MM.1S (cell line): ENCODE data around the gene NKIRAS1.

Source experiments
- DNase-seq: peaks from one replicate; pipeline ENCODE4 v3.0.0-alpha.2; 2015
- H2AFZ ChIP-seq: fragments of 300-600 bp; sonication (generic); 2 replicates; pipeline ENCODE4 v1.6.0; 2016; ENCODE audit warnings: antibody characterized with exemption, low read length
- H3F3A ChIP-seq: fragments of 300-600 bp; sonication (generic); 2 replicates; pipeline ENCODE4 v1.6.1; 2016; ENCODE audit warnings: mild to moderate bottlenecking, antibody characterized with exemption, low read length, moderate library complexity, mixed read lengths; ENCODE audit not compliant: insufficient read depth
- H3K27ac ChIP-seq: fragments of 300-600 bp; sonication (generic); 2 replicates; pipeline ENCODE4 v1.5.1; 2016; ENCODE audit warnings: mild to moderate bottlenecking, low read length
- H3K27me3 ChIP-seq: fragments of 300-600 bp; sonication (generic); replicated peaks from 2 replicates; pipeline ENCODE4 v1.6.0; 2016; ENCODE audit warnings: low read length; ENCODE audit not compliant: insufficient read depth
- H3K36me3 ChIP-seq: fragments of 300-600 bp; sonication (generic); replicated peaks from 2 replicates; pipeline ENCODE4 v1.6.1; 2016; ENCODE audit warnings: mild to moderate bottlenecking, low read length, mixed read lengths; ENCODE audit not compliant: insufficient read depth
- H3K4me1 ChIP-seq: fragments of 300-600 bp; sonication (generic); 2 replicates; pipeline ENCODE4 v1.6.1; 2016; ENCODE audit warnings: low read length, mixed read lengths
- H3K4me2 ChIP-seq: fragments of 300-600 bp; sonication (generic); 2 replicates; pipeline ENCODE4 v1.6.0; 2016; ENCODE audit warnings: low read depth, low read length
- H3K4me3 ChIP-seq: fragments of 300-600 bp; sonication (generic); 2 replicates; pipeline ENCODE4 v1.5.1; 2016; ENCODE audit warnings: low read length, mixed read lengths
- H3K79me2 ChIP-seq: fragments of 300-600 bp; sonication (generic); 2 replicates; pipeline ENCODE4 v1.6.1; 2016; ENCODE audit warnings: mixed run types, low read length, mixed read lengths
- H3K9ac ChIP-seq: fragments of 300-600 bp; sonication (generic); 2 replicates; pipeline ENCODE4 v1.6.1; 2016; ENCODE audit warnings: low read length, mixed read lengths
- H3K9me2 ChIP-seq: fragments of 300-600 bp; sonication (generic); replicated peaks from 2 replicates; pipeline ENCODE4 v1.6.1; 2016; ENCODE audit warnings: mild to moderate bottlenecking, low read length, mixed read lengths; ENCODE audit not compliant: insufficient read depth
- H3K9me3 ChIP-seq: fragments of 300-600 bp; sonication (generic); replicated peaks from 2 replicates; pipeline ENCODE4 v1.6.1; 2016; ENCODE audit warnings: mild to moderate bottlenecking, low read length, mixed read lengths; ENCODE audit not compliant: insufficient read depth
- H4K20me1 ChIP-seq: fragments of 300-600 bp; sonication (generic); 2 replicates; pipeline ENCODE4 v1.6.1; 2016; ENCODE audit warnings: mild to moderate bottlenecking, low read length, moderate library complexity, mixed read lengths; ENCODE audit not compliant: insufficient read depth
- CTCF ChIP-seq: fragments of 300-600 bp; sonication (generic); IDR thresholded peaks from 2 replicates; pipeline ENCODE4 v1.5.1; 2016; ENCODE audit warnings: antibody characterized with exemption, low read length, mixed read lengths
- EZH2 ChIP-seq: fragments of 300-600 bp; sonication (generic); optimal IDR thresholded peaks from 2 replicates; pipeline ENCODE3; 2017; ENCODE audit warnings: low read depth, mild to moderate bottlenecking, antibody characterized with exemption, low read length, mixed read lengths
- EZH2phosphoT487 ChIP-seq: fragments of 300-600 bp; sonication (generic); IDR thresholded peaks from 2 replicates; pipeline ENCODE4 v1.6.1; 2018; ENCODE audit warnings: antibody characterized with exemption, low read length

NKIRAS1 gene

GRCh38 chr3:23900744-23901143 is 16.0 kb downstream of the NKIRAS1 start:
- Histone ChIP-seq H3K9me3 (no peaks in the 10 kb centered on the region), H4K20me1 (no peaks in the 10 kb centered on the region), H3F3A (no peaks in the 10 kb centered on the region), H3K9ac (no peak overlapping the region), H3K36me3 (no peaks in the 10 kb centered on the region), H3K4me3 (no peak overlapping the region), H2AFZ (no peak overlapping the region), H3K4me1 (no peaks in the 10 kb centered on the region), H3K79me2 (no peaks in the 10 kb centered on the region), H3K27me3 (no peaks in the 10 kb centered on the region), H3K27ac (no peak overlapping the region), H3K4me2 (no peak overlapping the region), H3K9me2 (no peaks in the 10 kb centered on the region)
- TF ChIP-seq EZH2 (no peak), EZH2phosphoT487 (no peak), CTCF (no peak)
- DNase-seq: no peak

GRCh38 chr3:23895181-23895580 is 21.6 kb downstream of the NKIRAS1 start:
- no peaks in the 10 kb centered on the region for H3K9me2 ChIP-seq
- H3K27me3 ChIP-seq: no peaks in the 10 kb centered on the region
- H3K9me3 ChIP-seq: no peaks in the 10 kb centered on the region
- no peak overlapping the region for H2AFZ ChIP-seq
- no peaks in the 10 kb centered on the region for H3F3A ChIP-seq
- H4K20me1 ChIP-seq: no peaks in the 10 kb centered on the region
- no peak overlapping the region for H3K9ac ChIP-seq
- no peak overlapping the region for H3K27ac ChIP-seq
- no peak for TF ChIP-seq EZH2phosphoT487
- TF ChIP-seq CTCF: no peak
- TF ChIP-seq EZH2: no peak
- H3K4me2 ChIP-seq: no peak overlapping the region
- H3K36me3 ChIP-seq: peaks cover 14% of the 10 kb centered on the region; the same call in 1 of the 2 replicates
- peaks cover 12% of the 10 kb centered on the region; the same call in 1 of the 2 replicates for H3K79me2 ChIP-seq
- H3K4me3 ChIP-seq: no peak overlapping the region
- no peak for DNase-seq
- H3K4me1 ChIP-seq: no peaks in the 10 kb centered on the region

GRCh38 chr3:23894254-23895061 is 22.3 kb downstream of the NKIRAS1 start:
- Histone ChIP-seq H3K79me2 (peaks cover 17% of the 10 kb centered on the region), H4K20me1 (no peaks in the 10 kb centered on the region), H3K27ac (no peak overlapping the region), H3K9ac (no peak overlapping the region), H3K4me1 (no peaks in the 10 kb centered on the region), H3K4me2 (no peak overlapping the region), H3K9me2 (no peaks in the 10 kb centered on the region), H3K4me3 (no peak overlapping the region), H2AFZ (no peak overlapping the region), H3K36me3 (peaks cover 14% of the 10 kb centered on the region; the same call in 1 of the 2 replicates), H3K9me3 (no peaks in the 10 kb centered on the region), H3F3A (no peaks in the 10 kb centered on the region), H3K27me3 (no peaks in the 10 kb centered on the region)
- no peak for DNase-seq
- TF ChIP-seq CTCF (no peak), EZH2phosphoT487 (no peak), EZH2 (no peak)
